ENCODE data around the gene EFHC2. TPM values are rescaled to one million over a fixed set of nuclear protein-coding genes. Genes with fewer than 3 reads are reported as not detected.

Gene EFHC2, protein sequence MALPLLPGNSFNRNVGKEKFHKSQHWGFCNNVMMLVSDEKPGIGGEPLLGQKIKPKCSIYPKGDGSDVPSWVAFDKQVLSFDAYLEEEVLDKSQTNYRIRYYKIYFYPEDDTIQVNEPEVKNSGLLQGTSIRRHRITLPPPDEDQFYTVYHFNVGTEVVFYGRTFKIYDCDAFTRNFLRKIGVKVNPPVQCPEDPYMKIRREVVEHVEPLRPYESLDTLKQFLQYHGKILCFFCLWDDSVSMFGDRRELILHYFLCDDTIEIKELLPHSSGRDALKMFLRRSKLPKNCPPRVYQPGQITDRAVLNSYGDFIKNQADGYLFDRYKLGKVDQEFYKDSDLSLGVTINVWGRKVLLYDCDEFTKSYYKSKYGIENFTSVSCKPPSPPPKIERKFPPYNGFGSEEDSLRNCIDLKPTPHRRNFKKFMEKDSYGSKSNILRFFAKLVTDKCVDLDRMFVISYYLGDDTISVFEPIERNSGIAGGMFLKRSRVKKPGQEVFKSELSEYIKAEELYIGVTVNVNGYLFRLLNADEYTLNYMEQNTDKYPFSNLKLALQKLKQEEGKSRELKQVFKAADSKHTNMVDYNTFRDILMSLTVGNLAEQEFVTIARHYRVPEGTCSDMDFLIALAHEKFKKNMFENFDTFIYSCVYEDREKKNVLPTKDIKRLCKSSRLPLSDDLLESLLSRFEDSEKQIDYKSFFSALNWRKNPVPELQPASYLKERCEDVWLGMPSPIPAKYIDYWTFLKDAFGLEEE
- total RNA-seq (2021; ENCODE audit: unreplicated experiment), result not detected
- not detected in 2 replicates for polyA plus RNA-seq (2012)
- Bru-seq, nascent RNA, result percentile 2 among the genes with signal in this experiment
- not detected for BruChase-seq, experiment 1, labeled RNA remaining after a 6-hour chase
- BruChase-seq, experiment 2, labeled RNA remaining after a 2-hour chase, result percentile 3 among the genes with signal in this experiment
- long read RNA-seq, result 0 reads

DNA sequence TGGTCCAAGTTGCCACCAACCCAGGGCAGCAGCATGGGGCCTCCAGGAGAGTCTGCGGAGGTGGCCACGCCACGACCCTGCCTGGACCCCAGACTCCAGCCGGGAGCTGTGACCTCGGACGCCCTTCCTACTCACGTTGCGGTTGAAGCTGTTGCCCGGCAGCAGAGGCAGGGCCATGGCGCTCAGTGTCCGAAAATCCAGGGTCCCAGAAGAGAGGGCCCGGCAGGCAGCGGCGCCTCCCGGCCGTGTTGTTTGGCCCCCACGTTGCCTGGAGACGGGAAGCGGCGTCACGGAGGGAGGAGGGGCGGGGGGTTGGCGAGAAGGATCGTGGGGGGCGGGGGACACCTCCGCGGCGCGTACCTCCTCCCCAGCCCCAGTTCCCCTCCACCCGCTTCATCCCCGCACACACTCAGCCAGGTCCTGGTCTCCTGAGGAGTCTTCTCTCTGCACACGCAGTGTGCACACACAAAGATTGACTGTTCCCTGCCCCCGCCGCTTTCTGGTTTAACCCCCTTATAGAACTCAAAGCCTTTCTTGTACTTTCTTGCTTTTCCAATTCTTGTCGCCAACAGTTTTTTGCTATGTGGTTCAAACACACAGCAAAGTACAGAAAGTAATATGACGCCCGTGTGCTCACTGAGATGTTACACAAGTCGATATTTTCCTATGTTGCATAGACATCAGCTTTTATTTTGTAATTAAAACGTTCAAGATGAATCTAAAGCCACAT is at the start of gene EFHC2:
Gene EFHC2 (minus strand): TSS at position 261 of the 730 bp plus-strand sequence. CDS start 84 bp downstream, at position 177.
- H3K9ac ChIP-seq (ENCODE audit: low read length), result no peak within 1 kb of the TSS
- no peaks in the 10 kb centered on the region for H3K4me1 ChIP-seq (ENCODE audit: control insufficient read depth in 1 of 2, insufficient read depth in 2 of 2, low read length in 2 of 2)
- DNase-seq (ENCODE audit: low read depth, low spot score) (no peak), ATAC-seq (no peak)
- RAD21 ChIA-PET (ENCODE audit: low non-redundant PET in 1 of 2, low total read pairs in 2 of 2, uncharacterized antibody in 2 of 2, unreplicated experiment in 2 of 2), result no interaction called here
- H3K79me2 ChIP-seq (ENCODE audit: insufficient read depth, low read length), result no peaks in the 10 kb centered on the region
- no peak within 1 kb of the TSS for H3K4me3 ChIP-seq (replicated peaks in 1 of 2; ENCODE audit: low read depth in 1 of 2, low read length in 2 of 2)
- CTCF ChIA-PET, result no interaction called here
- H3K27me3 ChIP-seq (ENCODE audit: insufficient read depth, low read length), result no peaks in the 10 kb centered on the region
- no peaks in the 10 kb centered on the region for H4K20me1 ChIP-seq (ENCODE audit: insufficient read depth)
- BruUV-seq (replicated peaks), result no TSS peak
- no peak within 1 kb of the TSS for H2AFZ ChIP-seq (ENCODE audit: low read depth, low read length, poor library complexity, severe bottlenecking)
- TF ChIP-seq POLR2A (IDR thresholded peaks at IDR 0.05; ENCODE audit: borderline replicate concordance, extremely low read depth, insufficient read depth, insufficient read length) (no peak), SP1 (IDR thresholded peaks at IDR 0.05; ENCODE audit: low read depth) (no peak), POLR2AphosphoS5 (IDR thresholded peaks at IDR 0.05; ENCODE audit: low read depth, low read length) (no peak), JUND (IDR thresholded peaks at IDR 0.05) (no peak), EGR1 (IDR thresholded peaks at IDR 0.05; ENCODE audit: low read depth) (no peak), RAD21 (IDR thresholded peaks at IDR 0.05; ENCODE audit: low read depth) (no peak)
- TF ChIP-seq, protein P1, sequence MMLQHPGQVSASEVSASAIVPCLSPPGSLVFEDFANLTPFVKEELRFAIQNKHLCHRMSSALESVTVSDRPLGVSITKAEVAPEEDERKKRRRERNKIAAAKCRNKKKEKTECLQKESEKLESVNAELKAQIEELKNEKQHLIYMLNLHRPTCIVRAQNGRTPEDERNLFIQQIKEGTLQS (IDR thresholded peaks at IDR 0.05), result no peak
- TF ChIP-seq, protein P2, sequence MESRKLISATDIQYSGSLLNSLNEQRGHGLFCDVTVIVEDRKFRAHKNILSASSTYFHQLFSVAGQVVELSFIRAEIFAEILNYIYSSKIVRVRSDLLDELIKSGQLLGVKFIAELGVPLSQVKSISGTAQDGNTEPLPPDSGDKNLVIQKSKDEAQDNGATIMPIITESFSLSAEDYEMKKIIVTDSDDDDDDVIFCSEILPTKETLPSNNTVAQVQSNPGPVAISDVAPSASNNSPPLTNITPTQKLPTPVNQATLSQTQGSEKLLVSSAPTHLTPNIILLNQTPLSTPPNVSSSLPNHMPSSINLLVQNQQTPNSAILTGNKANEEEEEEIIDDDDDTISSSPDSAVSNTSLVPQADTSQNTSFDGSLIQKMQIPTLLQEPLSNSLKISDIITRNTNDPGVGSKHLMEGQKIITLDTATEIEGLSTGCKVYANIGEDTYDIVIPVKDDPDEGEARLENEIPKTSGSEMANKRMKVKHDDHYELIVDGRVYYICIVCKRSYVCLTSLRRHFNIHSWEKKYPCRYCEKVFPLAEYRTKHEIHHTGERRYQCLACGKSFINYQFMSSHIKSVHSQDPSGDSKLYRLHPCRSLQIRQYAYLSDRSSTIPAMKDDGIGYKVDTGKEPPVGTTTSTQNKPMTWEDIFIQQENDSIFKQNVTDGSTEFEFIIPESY (IDR thresholded peaks at IDR 0.05; ENCODE audit: extremely low read depth, insufficient replicate concordance, low read length), result no peak
- no peaks in the 10 kb centered on the region for H3K36me3 ChIP-seq (ENCODE audit: control insufficient read depth in 1 of 2, insufficient read depth in 2 of 2, low read length in 2 of 2)
- intact Hi-C loops (cut with micrococcal nuclease), result no loop called here
- no peak within 1 kb of the TSS for H3K27ac ChIP-seq (ENCODE audit: low read depth, low read length)
- POLR2A ChIA-PET, result no interaction called here
- no peaks in the 10 kb centered on the region for H3K9me2 ChIP-seq (ENCODE audit: insufficient read depth)
- H3K4me2 ChIP-seq (ENCODE audit: low read length), result no peak within 1 kb of the TSS
- H3K9me3 ChIP-seq (ENCODE audit: control insufficient read depth in 1 of 2, insufficient read depth in 1 of 2, low read depth in 1 of 2, low read length in 2 of 2), result no peaks in the 10 kb centered on the region
